GM12878 (cell line): ENCODE measurements around the gene LRRC8A. TPM values are rescaled to one million over a fixed set of nuclear protein-coding genes. Genes with fewer than 3 reads are reported as not detected.

Source experiments
- CBFB ChIP-seq: IDR thresholded peaks from 2 replicates; pipeline ENCODE4 v1.6.1; 2016; ENCODE audit warnings: antibody characterized with exemption, low read depth
- CBX3 ChIP-seq: fragments of 200-600 bp; sonication (generic); IDR thresholded peaks from 2 replicates; pipeline ENCODE4 v1.6.1; 2016; ENCODE audit warnings: low read depth, borderline replicate concordance
- EED ChIP-seq: sonication (generic); IDR thresholded peaks from 2 replicates; pipeline ENCODE4 v1.6.1; 2016; ENCODE audit warnings: antibody characterized with exemption, low read depth
- HCFC1 ChIP-seq: fragments of 150-350 bp; IDR thresholded peaks from 2 replicates; pipeline ENCODE4 v1.6.1; 2014; ENCODE audit warnings: low read length
- MEF2A ChIP-seq: IDR thresholded peaks from 2 replicates; pipeline ENCODE4 v1.6.1; 2011; ENCODE audit warnings: low read depth, mild to moderate bottlenecking, low read length, moderate library complexity; ENCODE audit not compliant: insufficient read depth
- NFYB ChIP-seq: IDR thresholded peaks from 2 replicates; pipeline ENCODE4 v1.6.1; 2011; ENCODE audit warnings: low read depth, mild to moderate bottlenecking, low read length, improper control_type of control experiment, moderate library complexity; ENCODE audit not compliant: insufficient read depth
- PAX8 ChIP-seq: fragments of 450-650 bp; IDR thresholded peaks from 2 replicates; pipeline ENCODE4 v1.6.1; 2017; ENCODE audit warnings: mild to moderate bottlenecking, moderate library complexity
- RUNX3 ChIP-seq: IDR thresholded peaks from 2 replicates; pipeline ENCODE4 v1.6.1; 2012; ENCODE audit warnings: low read length, inconsistent platforms
- STAT1 ChIP-seq: fragments of 450-650 bp; conservative IDR thresholded peaks from 2 replicates; pipeline ENCODE4 v1.6.1; 2014; ENCODE audit warnings: antibody characterized with exemption, mild to moderate bottlenecking
- TBL1XR1 ChIP-seq: IDR thresholded peaks from 2 replicates; pipeline ENCODE4 v1.6.1; 2012; ENCODE audit warnings: low read depth, low read length, improper control_type of control experiment
- WRNIP1 ChIP-seq: IDR thresholded peaks from 2 replicates; pipeline ENCODE4 v1.6.1; 2011; ENCODE audit warnings: low read depth, low read length, improper control_type of control experiment, borderline replicate concordance
- ZBED1 ChIP-seq: IDR thresholded peaks from 2 replicates; pipeline ENCODE4 v1.6.1; 2016; ENCODE audit warnings: borderline replicate concordance
- ZNF592 ChIP-seq: fragments of 450-650 bp; IDR thresholded peaks from 2 replicates; pipeline ENCODE4 v1.6.1; 2017; ENCODE audit warnings: mild to moderate bottlenecking, moderate library complexity
- ZNF687 ChIP-seq: fragments of 450-650 bp; IDR thresholded peaks from 2 replicates; pipeline ENCODE4 v1.6.1; 2017; ENCODE audit warnings: mild to moderate bottlenecking, moderate library complexity
- polyA plus RNA-seq, 11 experiments: library from polyadenylated mRNA; depleted of rRNA in 4 of 11; unstranded in 6 of 11; stranded (reverse) in 5 of 11; fragments of >200 nt; fragmentation: Nextera tagmentation in 4 of 11; fragmentation: Illumina TruSeq in 1 of 11; extraction: Ambion mirVana in 4 of 11; extraction: Trizol in 1 of 11; gene quantifications; 1 replicate in 1 of 11; 2 replicates in 10 of 11; pipeline versions ENCODE4 v1.2.1 to v1.2.3, GENCODE V29; 2011 to 2016; ENCODE audit warnings: inconsistent platforms in 2 of 11, missing spikeins in 2 of 11, low read depth in 1 of 11
- total RNA-seq, 4 experiments: library from RNA; depleted of rRNA in 3 of 4; stranded (reverse); fragments of >200 nt in 3 of 4; fragmentation: Illumina TruSeq in 1 of 4; extraction: Trizol in 1 of 4; gene quantifications; 2 replicates each; pipeline versions ENCODE4 v1.2.1 to v1.2.3, GENCODE V29; 2013 to 2021
- TF ChIP-seq, protein P1 (sequence below): IDR thresholded peaks from 2 replicates; pipeline ENCODE4 v1.6.1; 2011; ENCODE audit warnings: low read depth, low read length, improper control_type of control experiment, borderline replicate concordance
- TF ChIP-seq, protein P2 (sequence below): IDR thresholded peaks from 2 replicates; pipeline ENCODE4 v1.6.1; 2011; ENCODE audit warnings: borderline replicate concordance, low read depth, mild to moderate bottlenecking, moderate library complexity, mixed read lengths, low read length; ENCODE audit not compliant: insufficient read depth; ENCODE audit errors: extremely low read length
- TF ChIP-seq, protein P3 (sequence below), 3 experiments: IDR thresholded peaks in 2 of 3; conservative IDR thresholded peaks in 1 of 3; 2 replicates each; pipeline ENCODE4 v1.5.1; 2011; ENCODE audit warnings: low read depth in 3 of 3, low read length in 3 of 3, mild to moderate bottlenecking in 3 of 3, control low read depth in 2 of 3, moderate library complexity in 2 of 3, inconsistent platforms in 1 of 3, mixed read lengths in 1 of 3; ENCODE audit not compliant: control insufficient read depth in 2 of 3, insufficient read depth in 1 of 3; ENCODE audit errors: extremely low read depth in 1 of 3

The LRRC8A gene
- total and polyA plus RNA-seq, 10 of the 15 experiments (the other 5 are each of a cell fraction or from before 2014, with no cell fraction given) = 1.6 to 15.9 (median 9.7) TPM

DNA sequence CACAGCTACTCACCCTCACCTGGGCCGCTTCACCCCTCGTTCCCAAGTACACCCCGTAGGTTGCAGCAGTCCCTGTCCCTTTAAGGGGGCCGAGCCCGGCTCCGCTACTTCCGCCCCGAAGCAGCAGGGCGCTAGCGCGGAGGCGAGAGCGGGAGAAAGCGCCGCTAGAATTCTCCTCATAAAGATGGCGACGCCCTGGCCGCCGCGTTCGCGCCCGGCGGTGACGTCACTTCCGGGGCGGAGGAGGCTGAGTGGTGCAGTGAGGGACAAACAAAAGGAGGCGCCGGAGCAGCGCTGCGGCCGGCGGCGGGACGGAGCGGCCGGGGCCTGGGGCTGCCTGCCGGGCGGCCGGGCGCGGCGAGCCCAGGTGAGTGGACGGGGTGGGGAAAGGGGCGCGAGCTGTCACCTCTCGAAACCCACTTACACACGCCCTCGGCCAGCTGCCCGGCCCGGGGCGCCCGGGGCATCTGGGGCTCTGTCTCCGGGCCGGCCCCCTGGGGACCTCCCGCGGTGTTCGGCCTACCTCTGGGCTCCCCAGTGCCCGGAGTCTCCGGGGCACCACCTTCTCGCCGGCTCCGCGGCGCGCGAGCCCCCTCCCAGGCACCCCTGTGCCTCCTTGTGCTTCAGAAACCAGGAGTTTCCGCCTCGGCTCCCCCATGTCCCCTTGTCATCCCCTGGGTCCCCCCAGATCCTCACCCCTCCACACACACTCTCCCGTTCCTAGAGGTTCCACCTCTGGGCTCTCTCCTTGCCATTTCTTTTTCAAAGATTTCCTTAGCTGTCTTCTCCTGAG is at the start of gene LRRC8A, which contains the start of gene KYAT1 (continued):
- TF ChIP-seq ZNF687 (peak; percentile 46; the same call in 1 of the 2 replicates), RUNX3 (peak; percentile 32; the same call in 1 of the 2 replicates), WRNIP1 (no peak), STAT1 (0 out of 2 replicates have a peak, but pooled peaks have one; percentile 81), NFYB (peak; percentile 39; the same call in 1 of the 2 replicates), TBL1XR1 (no peak), EED (no peak), MEF2A (no peak), CBX3 (no peak), CBFB (no peak), HCFC1 (peak; percentile 88), PAX8 (no peak), ZBED1 (no peak), ZNF592 (no peak)
- TF ChIP-seq, protein P1, sequence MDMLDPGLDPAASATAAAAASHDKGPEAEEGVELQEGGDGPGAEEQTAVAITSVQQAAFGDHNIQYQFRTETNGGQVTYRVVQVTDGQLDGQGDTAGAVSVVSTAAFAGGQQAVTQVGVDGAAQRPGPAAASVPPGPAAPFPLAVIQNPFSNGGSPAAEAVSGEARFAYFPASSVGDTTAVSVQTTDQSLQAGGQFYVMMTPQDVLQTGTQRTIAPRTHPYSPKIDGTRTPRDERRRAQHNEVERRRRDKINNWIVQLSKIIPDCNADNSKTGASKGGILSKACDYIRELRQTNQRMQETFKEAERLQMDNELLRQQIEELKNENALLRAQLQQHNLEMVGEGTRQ = no peak
- TF ChIP-seq, protein P2, sequence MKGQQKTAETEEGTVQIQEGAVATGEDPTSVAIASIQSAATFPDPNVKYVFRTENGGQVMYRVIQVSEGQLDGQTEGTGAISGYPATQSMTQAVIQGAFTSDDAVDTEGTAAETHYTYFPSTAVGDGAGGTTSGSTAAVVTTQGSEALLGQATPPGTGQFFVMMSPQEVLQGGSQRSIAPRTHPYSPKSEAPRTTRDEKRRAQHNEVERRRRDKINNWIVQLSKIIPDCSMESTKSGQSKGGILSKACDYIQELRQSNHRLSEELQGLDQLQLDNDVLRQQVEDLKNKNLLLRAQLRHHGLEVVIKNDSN = no peak
- TF ChIP-seq, protein P3, sequence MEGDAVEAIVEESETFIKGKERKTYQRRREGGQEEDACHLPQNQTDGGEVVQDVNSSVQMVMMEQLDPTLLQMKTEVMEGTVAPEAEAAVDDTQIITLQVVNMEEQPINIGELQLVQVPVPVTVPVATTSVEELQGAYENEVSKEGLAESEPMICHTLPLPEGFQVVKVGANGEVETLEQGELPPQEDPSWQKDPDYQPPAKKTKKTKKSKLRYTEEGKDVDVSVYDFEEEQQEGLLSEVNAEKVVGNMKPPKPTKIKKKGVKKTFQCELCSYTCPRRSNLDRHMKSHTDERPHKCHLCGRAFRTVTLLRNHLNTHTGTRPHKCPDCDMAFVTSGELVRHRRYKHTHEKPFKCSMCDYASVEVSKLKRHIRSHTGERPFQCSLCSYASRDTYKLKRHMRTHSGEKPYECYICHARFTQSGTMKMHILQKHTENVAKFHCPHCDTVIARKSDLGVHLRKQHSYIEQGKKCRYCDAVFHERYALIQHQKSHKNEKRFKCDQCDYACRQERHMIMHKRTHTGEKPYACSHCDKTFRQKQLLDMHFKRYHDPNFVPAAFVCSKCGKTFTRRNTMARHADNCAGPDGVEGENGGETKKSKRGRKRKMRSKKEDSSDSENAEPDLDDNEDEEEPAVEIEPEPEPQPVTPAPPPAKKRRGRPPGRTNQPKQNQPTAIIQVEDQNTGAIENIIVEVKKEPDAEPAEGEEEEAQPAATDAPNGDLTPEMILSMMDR (IDR thresholded peaks at IDR 0.05 in 2 of 3, conservative IDR thresholded peaks at IDR 0.05 in 1 of 3; ENCODE audit: control insufficient read depth in 2 of 3, extremely low read depth in 1 of 3, insufficient read depth in 1 of 3, low read depth in 3 of 3, low read length in 3 of 3) = no peak; a peak in 1 of 6 replicates
